Measurements from ENCODE around the gene TCF4.

The TCF4 gene

DNA sequence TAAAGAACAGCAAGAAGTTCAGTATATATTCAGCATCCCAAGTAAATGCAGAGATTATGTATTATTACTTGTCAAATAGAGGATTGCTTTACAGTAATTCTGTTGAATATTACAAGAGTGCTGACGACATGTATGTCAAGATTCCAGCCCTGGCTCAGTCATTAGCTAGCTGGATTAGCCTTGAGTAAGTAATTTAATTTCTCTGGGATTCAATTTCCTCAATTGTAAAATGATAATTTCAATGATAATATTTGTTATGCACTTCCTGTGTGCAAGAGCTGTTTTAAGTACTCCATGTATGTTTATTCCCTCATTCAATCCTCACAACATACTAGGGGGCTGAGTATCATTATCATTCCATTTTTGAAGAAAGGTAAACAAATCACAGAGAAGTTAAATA is 44.0 kb downstream of the TCF4 start:
- DNase-seq (ENCODE audit: extremely low spot score) = no peak
- ChIA-PET CTCF (no interaction called here), POLR2A (no interaction called here)
- TF ChIP-seq ARNT (IDR thresholded peaks at IDR 0.05) (no peak), HDGF (IDR thresholded peaks at IDR 0.05; ENCODE audit: borderline replicate concordance) (no peak), LEF1 (IDR thresholded peaks at IDR 0.05; ENCODE audit: borderline replicate concordance) (no peak), SUZ12 (IDR thresholded peaks at IDR 0.05) (no peak), FOXM1 (IDR thresholded peaks at IDR 0.05; ENCODE audit: borderline replicate concordance) (no peak), FOXK2 (IDR thresholded peaks at IDR 0.05) (no peak), NFRKB (IDR thresholded peaks at IDR 0.05) (no peak), L3MBTL2 (conservative IDR thresholded peaks at IDR 0.05) (no peak), TARDBP (IDR thresholded peaks at IDR 0.05) (no peak), PKNOX1 (IDR thresholded peaks at IDR 0.05) (no peak), SP1 (IDR thresholded peaks at IDR 0.05) (no peak), ZNF384 (IDR thresholded peaks at IDR 0.05) (no peak), CTBP1 (IDR thresholded peaks at IDR 0.05; ENCODE audit: borderline replicate concordance) (no peak), ELF4 (IDR thresholded peaks at IDR 0.05) (no peak), BHLHE40 (IDR thresholded peaks at IDR 0.05; ENCODE audit: borderline replicate concordance) (no peak), FOXA1 (IDR thresholded peaks at IDR 0.05) (no peak)

DNA sequence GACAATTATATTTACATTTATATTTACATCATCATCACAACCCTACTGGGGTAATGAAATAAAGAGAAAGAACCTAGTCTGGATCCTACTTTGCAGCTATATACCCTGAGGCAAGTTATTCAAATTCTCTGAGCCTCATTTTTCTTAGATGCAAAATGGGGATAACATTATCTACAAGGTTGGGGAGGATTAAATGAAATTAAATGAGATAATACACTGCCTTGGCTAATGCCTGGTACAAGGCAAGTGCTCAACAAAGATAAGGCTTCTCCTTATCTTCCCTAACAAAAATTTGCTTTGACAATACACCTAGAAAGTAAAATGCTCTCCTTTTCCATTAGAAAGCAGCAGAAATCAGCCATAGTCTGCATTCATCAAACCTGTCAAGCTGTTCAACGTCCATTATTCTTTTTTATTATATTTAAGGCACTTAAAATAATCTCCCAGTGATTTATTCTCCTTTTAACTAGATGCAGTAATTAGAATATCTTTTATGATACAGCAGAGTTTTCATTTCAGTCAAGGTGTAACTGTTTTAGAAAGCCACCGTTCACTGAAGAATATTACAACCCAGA is 44.8 kb downstream of the TCF4 start:
- no peak for DNase-seq (ENCODE audit: extremely low spot score)
- ChIA-PET CTCF (no interaction called here), POLR2A (no interaction called here)
- TF ChIP-seq ELF4 (IDR thresholded peaks at IDR 0.05) (no peak), PKNOX1 (IDR thresholded peaks at IDR 0.05) (peak; percentile 70), L3MBTL2 (conservative IDR thresholded peaks at IDR 0.05) (no peak), TARDBP (IDR thresholded peaks at IDR 0.05) (no peak), NFRKB (IDR thresholded peaks at IDR 0.05) (no peak), HDGF (IDR thresholded peaks at IDR 0.05; ENCODE audit: borderline replicate concordance) (no peak)

DNA sequence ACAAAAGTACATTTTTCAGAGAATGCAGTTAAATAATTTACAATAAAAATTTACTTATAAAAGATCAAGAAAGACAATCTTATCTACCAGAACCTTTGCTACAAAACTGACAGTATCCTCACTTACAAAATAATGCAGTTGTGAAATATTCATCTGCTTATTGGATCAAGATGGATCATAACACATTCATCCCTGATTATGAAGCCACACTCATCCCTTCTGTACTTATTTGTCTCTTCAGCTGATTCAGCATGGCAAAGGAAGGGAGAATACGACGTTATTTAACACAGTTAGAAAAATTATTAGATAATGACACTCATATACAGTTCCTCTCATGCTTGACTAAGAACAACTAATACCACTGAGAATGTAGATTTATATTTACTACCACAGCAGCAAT is 46.4 kb downstream of the TCF4 start:
- ChIA-PET CTCF (no interaction called here), POLR2A (no interaction called here)
- no peak for DNase-seq (ENCODE audit: extremely low spot score)
- TF ChIP-seq ZNF384 (IDR thresholded peaks at IDR 0.05) = no peak
- no peak for TF ChIP-seq FOXM1 (IDR thresholded peaks at IDR 0.05; ENCODE audit: borderline replicate concordance)
- no peak for TF ChIP-seq L3MBTL2 (conservative IDR thresholded peaks at IDR 0.05)
- no peak for TF ChIP-seq NFRKB (IDR thresholded peaks at IDR 0.05)
- no peak for TF ChIP-seq BHLHE40 (IDR thresholded peaks at IDR 0.05; ENCODE audit: borderline replicate concordance)
- TF ChIP-seq SUZ12 (IDR thresholded peaks at IDR 0.05) = no peak
- TF ChIP-seq CTBP1 (IDR thresholded peaks at IDR 0.05; ENCODE audit: borderline replicate concordance) = no peak
- no peak for TF ChIP-seq ARNT (IDR thresholded peaks at IDR 0.05)
- TF ChIP-seq PKNOX1 (IDR thresholded peaks at IDR 0.05) = no peak
- TF ChIP-seq HDGF (IDR thresholded peaks at IDR 0.05; ENCODE audit: borderline replicate concordance) = no peak
- TF ChIP-seq TARDBP (IDR thresholded peaks at IDR 0.05) = no peak

DNA sequence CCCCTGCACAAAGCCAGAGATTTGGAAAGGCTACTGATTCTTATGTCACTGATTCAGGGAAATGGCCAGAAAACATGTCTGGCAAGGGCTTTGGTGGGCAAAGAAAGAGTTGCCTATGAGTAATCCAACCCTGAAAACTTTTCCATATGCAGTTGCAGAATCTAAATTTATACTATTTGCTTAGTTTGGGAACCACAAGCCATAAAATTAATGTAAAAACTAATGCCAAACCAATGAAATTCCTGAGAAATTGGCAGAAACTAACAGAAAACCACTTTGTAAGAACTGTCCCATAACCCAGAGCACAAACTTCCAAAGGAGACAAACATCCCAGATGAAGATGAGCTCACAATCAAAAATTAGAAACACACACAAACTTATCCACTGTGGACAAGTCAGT is 48.8 kb downstream of the TCF4 start:
- CTCF ChIA-PET = no interaction called here
- DNase-seq (ENCODE audit: extremely low spot score) = no peak
- no peak for TF ChIP-seq NFRKB (IDR thresholded peaks at IDR 0.05)
- TF ChIP-seq FOXA1 (IDR thresholded peaks at IDR 0.05) = no peak
- POLR2A ChIA-PET = no interaction called here

GRCh38 chr18:55534996-55535395 is 53.0 kb downstream of the TCF4 start:
- POLR2A ChIA-PET = no interaction called here
- DNase-seq (ENCODE audit: extremely low spot score) = no peak
- TF ChIP-seq PKNOX1 (IDR thresholded peaks at IDR 0.05) (no peak), FOXM1 (IDR thresholded peaks at IDR 0.05; ENCODE audit: borderline replicate concordance) (no peak), CTBP1 (IDR thresholded peaks at IDR 0.05; ENCODE audit: borderline replicate concordance) (no peak), BHLHE40 (IDR thresholded peaks at IDR 0.05; ENCODE audit: borderline replicate concordance) (no peak), SP1 (IDR thresholded peaks at IDR 0.05) (no peak), L3MBTL2 (conservative IDR thresholded peaks at IDR 0.05) (no peak), ELF4 (IDR thresholded peaks at IDR 0.05) (no peak), HDGF (IDR thresholded peaks at IDR 0.05; ENCODE audit: borderline replicate concordance) (no peak), NFRKB (IDR thresholded peaks at IDR 0.05) (no peak), SUZ12 (IDR thresholded peaks at IDR 0.05) (no peak), FOXA1 (IDR thresholded peaks at IDR 0.05) (no peak), ZNF384 (IDR thresholded peaks at IDR 0.05) (no peak), FOXK2 (IDR thresholded peaks at IDR 0.05) (no peak), ARNT (IDR thresholded peaks at IDR 0.05) (no peak), TARDBP (IDR thresholded peaks at IDR 0.05) (no peak), LEF1 (IDR thresholded peaks at IDR 0.05; ENCODE audit: borderline replicate concordance) (no peak)
- CTCF ChIA-PET = no interaction called here

- no peak for TF ChIP-seq TARDBP (IDR thresholded peaks at IDR 0.05)
- no peak for TF ChIP-seq ARNT (IDR thresholded peaks at IDR 0.05)
- no peak for TF ChIP-seq FOXM1 (IDR thresholded peaks at IDR 0.05; ENCODE audit: borderline replicate concordance)
- TF ChIP-seq FOXA1 (IDR thresholded peaks at IDR 0.05) = no peak
- TF ChIP-seq BHLHE40 (IDR thresholded peaks at IDR 0.05; ENCODE audit: borderline replicate concordance) = no peak
- ChIA-PET CTCF (no interaction called here), POLR2A (no interaction called here)
- DNase-seq (ENCODE audit: extremely low spot score) = no peak
Observed at GRCh38 chr18:55534547-55534946, 53.4 kb downstream of the TCF4 start.

Data from HEK293T (cell line).